SK-N-SH (cell line): ENCODE results near the gene CFDP1. TPM values are rescaled to one million over a fixed set of nuclear protein-coding genes. Genes with fewer than 3 reads are reported as not detected.

Experiments used
- CTCF ChIA-PET: fragments of 300-600, 350-600 bp; formaldehyde crosslinking; extraction: SDS; loops from one replicate; lab custom pipeline; 2021; lab: Yijun Ruan, JAX
- POLR2A ChIA-PET: fragments of 350-600 bp; sonication (Branson Sonifier 250); formaldehyde crosslinking; extraction: SDS; loops from one replicate; lab custom pipeline; 2020; ENCODE audit warnings: antibody characterized with exemption, inconsistent platforms; lab: Yijun Ruan, JAX
- DNase-seq: peaks from one replicate; pipeline ENCODE4 v3.0.0; 2012
- H2AFZ ChIP-seq: fragments of 200-600 bp; sonication (generic); 2 replicates; pipeline ENCODE4 v1.8.1; 2016; ENCODE audit warnings: antibody characterized with exemption, mild to moderate bottlenecking, low read depth
- H3F3A ChIP-seq: fragments of 200-600 bp; sonication (generic); replicated peaks from 2 replicates; pipeline ENCODE3; 2016; ENCODE audit warnings: antibody characterized with exemption, mild to moderate bottlenecking; ENCODE audit not compliant: insufficient read depth
- H3K27ac ChIP-seq, 2 experiments: fragments of 200-500 bp in 1 of 2; fragments of 200-600 bp in 1 of 2; sonication (Bioruptor generic) in 1 of 2; sonication (generic), shearing (Covaris generic) in 1 of 2; 2 replicates each; pipeline versions ENCODE4 v1.5.1 to v1.6.1; 2014 to 2016; ENCODE audit warnings: low read depth in 2 of 2, inconsistent platforms in 1 of 2, low read length in 1 of 2, mild to moderate bottlenecking in 1 of 2, mixed read lengths in 1 of 2
- H3K27me3 ChIP-seq: fragments of 200-600 bp; sonication (generic), shearing (Covaris generic); 2 replicates; pipeline ENCODE4 v1.6.1; 2016; ENCODE audit warnings: mixed run types; ENCODE audit not compliant: insufficient read depth
- H3K36me3 ChIP-seq, 2 experiments: fragments of 200-500 bp in 1 of 2; fragments of 200-600 bp in 1 of 2; sonication (Bioruptor generic) in 1 of 2; sonication (generic) in 1 of 2; replicated peaks in 1 of 2; 2 replicates each; pipeline versions ENCODE3 to v1.5.1; 2014 to 2016; ENCODE audit warnings: low read length in 1 of 2, mild to moderate bottlenecking in 1 of 2; ENCODE audit not compliant: insufficient read depth in 2 of 2, control insufficient read depth in 1 of 2
- H3K4me1 ChIP-seq, 2 experiments: fragments of 200-500 bp in 1 of 2; fragments of 200-600 bp in 1 of 2; sonication (Bioruptor generic) in 1 of 2; sonication (generic), shearing (Covaris generic) in 1 of 2; 2 replicates each; pipeline versions ENCODE4 v1.5.1 to v1.6.1; 2014 to 2016; ENCODE audit warnings: low read depth in 1 of 2, low read length in 1 of 2, mixed run types in 1 of 2; ENCODE audit not compliant: insufficient read depth in 2 of 2, control insufficient read depth in 1 of 2
- H3K4me2 ChIP-seq: fragments of 200-600 bp; sonication (generic), shearing (Covaris generic); 2 replicates; pipeline ENCODE4 v1.6.1; 2017; ENCODE audit warnings: mixed run types
- H3K4me3 ChIP-seq, 2 experiments: fragments of 200-500 bp in 1 of 2; fragments of 200-600 bp in 1 of 2; sonication (Bioruptor generic) in 1 of 2; sonication (generic), shearing (Covaris generic) in 1 of 2; 2 replicates each; pipeline versions ENCODE4 v1.5.1 to v1.8.1; 2014 to 2016; ENCODE audit warnings: low read depth in 2 of 2, inconsistent platforms in 1 of 2, low read length in 1 of 2, mild to moderate bottlenecking in 1 of 2, mixed read lengths in 1 of 2, moderate library complexity in 1 of 2
- H3K79me2 ChIP-seq: fragments of 200-600 bp; sonication (generic); 2 replicates; pipeline ENCODE4 v1.8.1; 2017; ENCODE audit warnings: mild to moderate bottlenecking; ENCODE audit not compliant: insufficient read depth
- H3K9ac ChIP-seq: fragments of 200-600 bp; sonication (generic); 2 replicates; pipeline ENCODE4 v1.6.1; 2017; ENCODE audit warnings: mixed run types
- H3K9me2 ChIP-seq: fragments of 200-600 bp; sonication (generic); 2 replicates; pipeline ENCODE4 v1.6.1; 2017; ENCODE audit warnings: mixed run types
- H3K9me3 ChIP-seq: fragments of 200-600 bp; sonication (generic); 2 replicates; pipeline ENCODE4 v1.6.1; 2017; ENCODE audit warnings: mixed run types, mild to moderate bottlenecking, moderate library complexity
- H4K20me1 ChIP-seq: fragments of 200-600 bp; sonication (generic); 2 replicates; pipeline ENCODE4 v1.6.1; 2017; ENCODE audit warnings: mild to moderate bottlenecking, mixed run types; ENCODE audit not compliant: insufficient read depth
- CHD2 ChIP-seq: fragments of 150-350 bp; IDR thresholded peaks from 2 replicates; pipeline ENCODE4 v1.6.1; 2018; ENCODE audit warnings: low read length; ENCODE audit not compliant: partially characterized antibody
- CTCF ChIP-seq: fragments of 200-600 bp; sonication (generic); IDR thresholded peaks from 2 replicates; pipeline ENCODE4 v1.6.1; 2017; ENCODE audit warnings: antibody characterized with exemption, mild to moderate bottlenecking, moderate library complexity
- ELF1 ChIP-seq: IDR thresholded peaks from 2 replicates; pipeline ENCODE4 v1.4.0; 2012
- EP300 ChIP-seq, 2 experiments: IDR thresholded peaks; 2 replicates each; pipeline versions ENCODE4 v1.4.0 to v1.6.1; 2012; ENCODE audit warnings: borderline replicate concordance in 1 of 2, low read depth in 1 of 2, low read length in 1 of 2
- EZH2phosphoT487 ChIP-seq: fragments of 200-600 bp; sonication (generic); IDR thresholded peaks from 2 replicates; pipeline ENCODE4 v1.6.1; 2017; ENCODE audit warnings: low read depth, mixed run types, mild to moderate bottlenecking, antibody characterized with exemption, moderate library complexity, borderline replicate concordance
- FOSL2 ChIP-seq: IDR thresholded peaks from 2 replicates; pipeline ENCODE4 v1.4.0; 2012; ENCODE audit warnings: low read depth, mild to moderate bottlenecking, moderate library complexity, borderline replicate concordance
- FOXJ3 ChIP-seq: sonication (generic); formaldehyde crosslinking; IDR thresholded peaks from 2 replicates; pipeline ENCODE4 v1.5.1; 2020; ENCODE audit warnings: mild to moderate bottlenecking, missing genetic modification reagents
- GATA2 ChIP-seq: sonication (generic); formaldehyde crosslinking; IDR thresholded peaks from 2 replicates; pipeline ENCODE4 v1.5.0; 2020; ENCODE audit warnings: mild to moderate bottlenecking, missing genetic modification reagents
- JUND ChIP-seq: IDR thresholded peaks from 2 replicates; pipeline ENCODE4 v1.4.0; 2012
- MAX ChIP-seq: IDR thresholded peaks from 2 replicates; pipeline ENCODE4 v1.4.0; 2012; ENCODE audit warnings: low read depth
- NRF1 ChIP-seq: IDR thresholded peaks from 2 replicates; pipeline ENCODE4 v1.6.1; 2012; ENCODE audit warnings: low read depth, mild to moderate bottlenecking, low read length
- RAD21 ChIP-seq: IDR thresholded peaks from 2 replicates; pipeline ENCODE4 v1.6.1; 2012; ENCODE audit warnings: mild to moderate bottlenecking, low read length
- RCOR1 ChIP-seq: fragments of 150-350 bp; IDR thresholded peaks from 2 replicates; pipeline ENCODE4 v1.6.1; 2017; ENCODE audit warnings: antibody characterized with exemption, low read length
- SMC3 ChIP-seq: IDR thresholded peaks from 2 replicates; pipeline ENCODE4 v1.6.1; 2012; ENCODE audit warnings: low read depth, low read length, improper control_type of control experiment
- TCF12 ChIP-seq: IDR thresholded peaks from 2 replicates; pipeline ENCODE4 v1.4.0; 2012
- USF2 ChIP-seq: fragments of 150-350 bp; IDR thresholded peaks from 2 replicates; pipeline ENCODE4 v1.6.1; 2017; ENCODE audit warnings: antibody characterized with exemption, low read length, low read depth, borderline replicate concordance
- YY1 ChIP-seq: IDR thresholded peaks from 2 replicates; pipeline ENCODE4 v1.4.0; 2012; ENCODE audit warnings: low read depth, mild to moderate bottlenecking
- WGBS: methylation state at CpG from one replicate; pipeline ENCODE4 v1.1.6; 2017; ENCODE audit warnings: low lambda C conversion rate; 5-methylcytosine and 5-hydroxymethylcytosine counted together
- polyA plus RNA-seq, 3 experiments: library from polyadenylated mRNA; depleted of rRNA; stranded (reverse); fragments of >200 nt; gene quantifications; 2 replicates each; pipeline ENCODE4 v1.2.3, GENCODE V29; 2012

The CFDP1 gene
- polyA plus RNA-seq, 1 of the 3 experiments (the other 2 are of a cell fraction): 46.0 TPM

- TF ChIP-seq YY1 (0 out of 2 replicates have a peak, but pooled peaks have one; percentile 13), CHD2 (no peak), MAX (0 out of 2 replicates have a peak, but pooled peaks have one; percentile 44), EP300 (IDR thresholded peaks at IDR 0.05; ENCODE audit: borderline replicate concordance in 1 of 2, low read depth in 1 of 2, low read length in 1 of 2) (peak; percentile 38 to 83; a peak in 3 of 4 replicates), USF2 (no peak), EZH2phosphoT487 (no peak), RAD21 (no peak), NRF1 (no peak), TCF12 (peak; percentile 94), SMC3 (no peak), CTCF (no peak), FOSL2 (peak; percentile 83)
- TF ChIP-seq, all 33 proteins: peak for 11
Observed at GRCh38 chr16:75351183-75351582, 82.1 kb downstream of the CFDP1 start (continued).

GRCh38 chr16:75345711-75346110 is 87.6 kb downstream of the CFDP1 start:
- H3K9ac ChIP-seq: no peak overlapping the region
- CTCF ChIA-PET: interaction anchor here (1.0 kb wide), 1 partner anchor 13 kb away, joined by 4 read pairs; no protein-coding TSS in a partner anchor
- no peaks in the 10 kb centered on the region for H3K27me3 ChIP-seq
- 98% methylated on average over 2 of the region's 2 CpGs for WGBS
- peaks cover 24% of the 10 kb centered on the region for H3K79me2 ChIP-seq
- DNase-seq: no peak
- H4K20me1 ChIP-seq: no peaks in the 10 kb centered on the region
- no peak overlapping the region for H3K27ac ChIP-seq
- H3K4me2 ChIP-seq: no peak overlapping the region
- H3F3A ChIP-seq: peaks cover 35% of the 10 kb centered on the region
- H3K4me1 ChIP-seq: peaks cover 25 to 39% of the 10 kb centered on the region in 2 experiments
- POLR2A ChIA-PET: no interaction called here
- no peaks in the 10 kb centered on the region for H3K9me2 ChIP-seq
- no peak overlapping the region for H3K4me3 ChIP-seq
- TF ChIP-seq JUND: no peak
- TF ChIP-seq GATA2 (CRISPR knock-in tag): no peak
- TF ChIP-seq FOXJ3 (CRISPR knock-in tag): no peak
- TF ChIP-seq SMC3: no peak
- no peak for TF ChIP-seq RCOR1
- no peak for TF ChIP-seq USF2
- no peak for TF ChIP-seq RAD21
- TF ChIP-seq YY1: no peak
- no peak for TF ChIP-seq ELF1
- no peak overlapping the region for H2AFZ ChIP-seq
- H3K9me3 ChIP-seq: no peaks in the 10 kb centered on the region
- H3K36me3 ChIP-seq: peaks cover 0 to 4% of the 10 kb centered on the region in 2 experiments
